HG03159 (cell line): ENCODE measurements around the gene MTIF2.
"Not testable (repeated sequence)": the region's sequence is repeated elsewhere in the genome, so short reads cannot be mapped to it uniquely, and the experiment has no call there.

Source experiments
- ATAC-seq: cut with Tn5 transposase; IDR thresholded peaks from one replicate; pipeline ENCODE4 v1.9.1; 2021; ENCODE audit warnings: mild to moderate bottlenecking, moderate library complexity; ENCODE audit not compliant: unreplicated experiment

Gene MTIF2

DNA sequence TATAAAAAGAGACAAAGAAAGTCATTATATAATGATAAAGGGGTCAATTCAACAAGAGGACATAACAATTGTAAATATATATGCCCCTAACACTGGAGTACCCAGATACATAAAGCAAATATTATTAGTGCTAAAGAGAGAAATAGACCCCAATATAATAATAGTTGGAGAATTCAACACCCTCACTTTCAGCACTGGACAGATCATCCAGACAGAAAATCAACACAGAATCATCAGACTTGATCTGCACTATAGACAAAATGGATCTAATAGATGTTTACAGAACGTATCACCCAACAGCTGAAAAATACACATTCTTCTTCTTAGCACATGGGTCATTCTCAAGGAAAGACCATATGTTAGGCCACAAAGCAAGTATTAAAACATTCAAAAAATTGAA, 68.6 kb downstream of the MTIF2 start:
- no peak for ATAC-seq

DNA sequence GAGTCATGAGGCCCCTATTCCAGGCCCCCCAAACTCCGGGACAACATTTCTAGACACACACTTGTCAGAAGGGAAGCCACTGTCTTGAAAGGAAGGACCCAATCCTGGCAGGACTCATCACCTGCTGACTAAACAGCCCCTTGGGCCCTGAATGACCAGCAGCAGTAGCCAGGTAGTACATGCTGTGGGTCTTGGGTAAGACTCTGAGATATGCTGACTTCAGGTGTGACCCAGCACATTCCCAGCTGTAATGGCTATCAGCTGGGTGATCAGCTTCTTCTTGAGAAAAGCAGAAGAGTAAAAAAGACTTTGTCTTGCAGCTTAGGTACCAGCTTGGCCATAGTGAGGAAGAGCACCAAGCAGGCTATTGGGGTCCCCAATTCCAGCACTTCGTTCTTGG, 72.5 kb downstream of the MTIF2 start:
- no peak for ATAC-seq

DNA sequence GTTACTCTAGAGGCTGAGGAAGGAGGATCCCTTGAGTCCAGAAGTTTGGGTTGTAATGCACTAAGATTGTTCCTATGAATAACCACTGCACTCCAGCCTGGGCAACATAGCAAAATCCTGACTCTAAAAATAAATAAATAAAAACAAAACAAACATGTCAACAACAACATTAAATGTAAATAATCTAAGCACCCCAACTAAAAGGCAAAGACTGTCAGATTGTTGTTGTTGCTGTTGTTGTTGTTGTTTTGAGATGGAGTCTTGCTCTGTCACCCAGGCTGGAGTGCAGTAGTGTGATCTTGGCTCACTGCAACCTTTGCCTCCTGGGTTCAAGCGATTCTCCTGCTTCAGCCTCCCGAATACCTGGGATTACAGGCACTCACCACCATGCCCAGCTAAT, 77.1 kb downstream of the MTIF2 start:
- not testable (repeated sequence) for ATAC-seq

DNA sequence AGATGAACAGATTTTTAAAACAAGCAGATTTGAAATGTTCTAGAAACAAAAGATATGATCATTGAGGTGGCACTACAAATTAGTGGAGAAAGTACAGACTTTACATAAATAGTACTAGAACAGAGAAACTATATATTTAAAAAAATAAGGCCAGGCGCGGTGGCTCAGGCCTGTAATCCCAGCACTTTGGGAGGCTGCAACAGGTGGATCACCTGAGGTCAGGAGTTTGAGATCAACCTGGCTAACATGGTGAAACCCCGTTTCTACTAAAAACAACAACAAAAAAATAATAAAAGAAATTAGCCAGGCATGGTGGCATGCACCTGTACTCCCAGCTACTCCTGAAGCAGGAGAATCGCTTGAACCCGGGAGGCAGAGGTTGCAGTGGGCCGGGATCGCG, 82.2 kb downstream of the MTIF2 start:
- not testable (repeated sequence) for ATAC-seq
